ENCODE results near the gene ZNF786.
"Not testable (repeated sequence)": the region's sequence is repeated elsewhere in the genome, so short reads cannot be mapped to it uniquely, and the experiment has no call there.

GRCh38 chr7:149038641-149039040 is 51.9 kb downstream of the ZNF786 start:
- not testable (repeated sequence) for TF ChIP-seq CTCF (IDR thresholded peaks at IDR 0.05); POLR2A (IDR thresholded peaks at IDR 0.05); POLR2AphosphoS5 (IDR thresholded peaks at IDR 0.05; ENCODE audit: insufficient read depth in 1 of 2, low read depth in 1 of 2)

All from vagina (tissue), 2 donors.